Measurements from ENCODE around the gene TUSC2.

DNA sequence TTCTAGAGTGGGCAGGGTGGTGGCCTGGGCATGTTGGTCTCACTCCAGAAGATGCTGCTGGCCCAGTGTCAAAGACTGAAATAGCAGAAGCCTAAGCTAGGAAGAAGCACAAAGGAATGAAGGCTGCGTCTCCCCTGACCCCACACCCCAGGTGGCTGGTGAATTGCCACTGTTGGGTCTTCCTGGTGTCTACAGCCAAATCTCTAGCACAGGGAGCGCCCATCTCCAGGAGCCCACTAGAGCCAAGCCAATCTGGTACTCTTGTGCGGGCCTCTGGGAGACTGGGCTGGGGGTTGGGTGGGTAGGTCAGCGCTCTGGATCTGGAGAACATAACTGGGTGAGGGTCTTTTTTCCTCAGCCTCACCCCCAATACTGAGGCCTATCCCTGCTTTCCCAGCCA is 894 bp downstream of the TUSC2 start:
- TF ChIP-seq, protein P1, sequence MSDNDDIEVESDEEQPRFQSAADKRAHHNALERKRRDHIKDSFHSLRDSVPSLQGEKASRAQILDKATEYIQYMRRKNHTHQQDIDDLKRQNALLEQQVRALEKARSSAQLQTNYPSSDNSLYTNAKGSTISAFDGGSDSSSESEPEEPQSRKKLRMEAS (IDR thresholded peaks at IDR 0.05) = no peak
- TF ChIP-seq, protein P2, sequence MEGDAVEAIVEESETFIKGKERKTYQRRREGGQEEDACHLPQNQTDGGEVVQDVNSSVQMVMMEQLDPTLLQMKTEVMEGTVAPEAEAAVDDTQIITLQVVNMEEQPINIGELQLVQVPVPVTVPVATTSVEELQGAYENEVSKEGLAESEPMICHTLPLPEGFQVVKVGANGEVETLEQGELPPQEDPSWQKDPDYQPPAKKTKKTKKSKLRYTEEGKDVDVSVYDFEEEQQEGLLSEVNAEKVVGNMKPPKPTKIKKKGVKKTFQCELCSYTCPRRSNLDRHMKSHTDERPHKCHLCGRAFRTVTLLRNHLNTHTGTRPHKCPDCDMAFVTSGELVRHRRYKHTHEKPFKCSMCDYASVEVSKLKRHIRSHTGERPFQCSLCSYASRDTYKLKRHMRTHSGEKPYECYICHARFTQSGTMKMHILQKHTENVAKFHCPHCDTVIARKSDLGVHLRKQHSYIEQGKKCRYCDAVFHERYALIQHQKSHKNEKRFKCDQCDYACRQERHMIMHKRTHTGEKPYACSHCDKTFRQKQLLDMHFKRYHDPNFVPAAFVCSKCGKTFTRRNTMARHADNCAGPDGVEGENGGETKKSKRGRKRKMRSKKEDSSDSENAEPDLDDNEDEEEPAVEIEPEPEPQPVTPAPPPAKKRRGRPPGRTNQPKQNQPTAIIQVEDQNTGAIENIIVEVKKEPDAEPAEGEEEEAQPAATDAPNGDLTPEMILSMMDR (IDR thresholded peaks at IDR 0.05 in 2 of 3, conservative IDR thresholded peaks at IDR 0.05 in 1 of 3; ENCODE audit: borderline replicate concordance in 1 of 3, insufficient read depth in 1 of 3, low read depth in 2 of 3, low read length in 2 of 3) = no peak
- TF ChIP-seq, protein P3, sequence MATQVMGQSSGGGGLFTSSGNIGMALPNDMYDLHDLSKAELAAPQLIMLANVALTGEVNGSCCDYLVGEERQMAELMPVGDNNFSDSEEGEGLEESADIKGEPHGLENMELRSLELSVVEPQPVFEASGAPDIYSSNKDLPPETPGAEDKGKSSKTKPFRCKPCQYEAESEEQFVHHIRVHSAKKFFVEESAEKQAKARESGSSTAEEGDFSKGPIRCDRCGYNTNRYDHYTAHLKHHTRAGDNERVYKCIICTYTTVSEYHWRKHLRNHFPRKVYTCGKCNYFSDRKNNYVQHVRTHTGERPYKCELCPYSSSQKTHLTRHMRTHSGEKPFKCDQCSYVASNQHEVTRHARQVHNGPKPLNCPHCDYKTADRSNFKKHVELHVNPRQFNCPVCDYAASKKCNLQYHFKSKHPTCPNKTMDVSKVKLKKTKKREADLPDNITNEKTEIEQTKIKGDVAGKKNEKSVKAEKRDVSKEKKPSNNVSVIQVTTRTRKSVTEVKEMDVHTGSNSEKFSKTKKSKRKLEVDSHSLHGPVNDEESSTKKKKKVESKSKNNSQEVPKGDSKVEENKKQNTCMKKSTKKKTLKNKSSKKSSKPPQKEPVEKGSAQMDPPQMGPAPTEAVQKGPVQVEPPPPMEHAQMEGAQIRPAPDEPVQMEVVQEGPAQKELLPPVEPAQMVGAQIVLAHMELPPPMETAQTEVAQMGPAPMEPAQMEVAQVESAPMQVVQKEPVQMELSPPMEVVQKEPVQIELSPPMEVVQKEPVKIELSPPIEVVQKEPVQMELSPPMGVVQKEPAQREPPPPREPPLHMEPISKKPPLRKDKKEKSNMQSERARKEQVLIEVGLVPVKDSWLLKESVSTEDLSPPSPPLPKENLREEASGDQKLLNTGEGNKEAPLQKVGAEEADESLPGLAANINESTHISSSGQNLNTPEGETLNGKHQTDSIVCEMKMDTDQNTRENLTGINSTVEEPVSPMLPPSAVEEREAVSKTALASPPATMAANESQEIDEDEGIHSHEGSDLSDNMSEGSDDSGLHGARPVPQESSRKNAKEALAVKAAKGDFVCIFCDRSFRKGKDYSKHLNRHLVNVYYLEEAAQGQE (IDR thresholded peaks at IDR 0.05; ENCODE audit: low read depth) = no peak
- TF ChIP-seq POLR2AphosphoS5 (IDR thresholded peaks at IDR 0.05; ENCODE audit: low read depth, low read length) (no peak), YY1 (IDR thresholded peaks at IDR 0.05; ENCODE audit: extremely low read depth, insufficient replicate concordance, low read depth, low read length) (no peak), POLR2A (IDR thresholded peaks at IDR 0.05; ENCODE audit: borderline replicate concordance, extremely low read depth, insufficient read depth, insufficient read length) (no peak), EGR1 (IDR thresholded peaks at IDR 0.05; ENCODE audit: low read depth) (no peak), ZNF274 (IDR thresholded peaks at IDR 0.05; ENCODE audit: low read depth, low read length) (no peak), FOSL1 (IDR thresholded peaks at IDR 0.05; ENCODE audit: low read depth) (no peak), EZH2phosphoT487 (IDR thresholded peaks at IDR 0.05; ENCODE audit: borderline replicate concordance) (no peak)
- TF ChIP-seq, protein P4, sequence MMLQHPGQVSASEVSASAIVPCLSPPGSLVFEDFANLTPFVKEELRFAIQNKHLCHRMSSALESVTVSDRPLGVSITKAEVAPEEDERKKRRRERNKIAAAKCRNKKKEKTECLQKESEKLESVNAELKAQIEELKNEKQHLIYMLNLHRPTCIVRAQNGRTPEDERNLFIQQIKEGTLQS (IDR thresholded peaks at IDR 0.05) = no peak
- TF ChIP-seq, protein P5, sequence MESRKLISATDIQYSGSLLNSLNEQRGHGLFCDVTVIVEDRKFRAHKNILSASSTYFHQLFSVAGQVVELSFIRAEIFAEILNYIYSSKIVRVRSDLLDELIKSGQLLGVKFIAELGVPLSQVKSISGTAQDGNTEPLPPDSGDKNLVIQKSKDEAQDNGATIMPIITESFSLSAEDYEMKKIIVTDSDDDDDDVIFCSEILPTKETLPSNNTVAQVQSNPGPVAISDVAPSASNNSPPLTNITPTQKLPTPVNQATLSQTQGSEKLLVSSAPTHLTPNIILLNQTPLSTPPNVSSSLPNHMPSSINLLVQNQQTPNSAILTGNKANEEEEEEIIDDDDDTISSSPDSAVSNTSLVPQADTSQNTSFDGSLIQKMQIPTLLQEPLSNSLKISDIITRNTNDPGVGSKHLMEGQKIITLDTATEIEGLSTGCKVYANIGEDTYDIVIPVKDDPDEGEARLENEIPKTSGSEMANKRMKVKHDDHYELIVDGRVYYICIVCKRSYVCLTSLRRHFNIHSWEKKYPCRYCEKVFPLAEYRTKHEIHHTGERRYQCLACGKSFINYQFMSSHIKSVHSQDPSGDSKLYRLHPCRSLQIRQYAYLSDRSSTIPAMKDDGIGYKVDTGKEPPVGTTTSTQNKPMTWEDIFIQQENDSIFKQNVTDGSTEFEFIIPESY (IDR thresholded peaks at IDR 0.05; ENCODE audit: extremely low read depth, insufficient replicate concordance, low read length) = no peak
